ENCODE measurements around the gene COX7B. TPM values are rescaled to one million over a fixed set of nuclear protein-coding genes. Genes with fewer than 3 reads are reported as not detected.
"Not testable (repeated sequence)": the region's sequence is repeated elsewhere in the genome, so short reads cannot be mapped to it uniquely, and the experiment has no call there.

COX7B gene
- total RNA-seq, 2 experiments from 2014 or later: 295 to 320 TPM

GRCh38 chrX:77918568-77918967, 19.3 kb downstream of the COX7B start:
- no peak for DNase-seq
- peaks cover 21% of the 10 kb centered on the region for H3K4me1 Mint-ChIP-seq (ENCODE audit: low read depth)
- POLR2A ChIA-PET: interaction anchor here (0.5 to 1.0 kb wide), 2 partner anchors 35 to 189 kb away, joined by 3 to 6 read pairs; no protein-coding TSS in a partner anchor
- H3K27ac Mint-ChIP-seq: no peak overlapping the region
- peaks cover 3% of the 10 kb centered on the region for H3K36me3 Mint-ChIP-seq
- CTCF ChIA-PET: no interaction called here
- intact Hi-C loops (cut with micrococcal nuclease): no loop called here
- no peak overlapping the region for H3K4me3 Mint-ChIP-seq
- H3K9me3 Mint-ChIP-seq: no peaks in the 10 kb centered on the region
- H3K27me3 Mint-ChIP-seq: no peaks in the 10 kb centered on the region

GRCh38 chrX:77919370-77919769, 20.1 kb downstream of the COX7B start:
- H3K4me3 Mint-ChIP-seq; DNase-seq; H3K27ac Mint-ChIP-seq; H3K36me3 Mint-ChIP-seq; POLR2A ChIA-PET; H3K9me3 Mint-ChIP-seq; H3K27me3 Mint-ChIP-seq; intact Hi-C loops (cut with micrococcal nuclease): not testable (repeated sequence)
- CTCF ChIA-PET: interaction anchor here (1.4 kb wide), 1 partner anchor 106 kb away, joined by 3 read pairs; no protein-coding TSS in a partner anchor
- peaks cover 21% of the 10 kb centered on the region for H3K4me1 Mint-ChIP-seq (ENCODE audit: low read depth)

- CTCF ChIA-PET: no interaction called here
- no peak for DNase-seq
- POLR2A ChIA-PET: no interaction called here
- Mint-ChIP-seq H3K27me3 (no peaks in the 10 kb centered on the region), H3K9me3 (no peaks in the 10 kb centered on the region), H3K36me3 (peaks cover 3% of the 10 kb centered on the region), H3K27ac (no peak overlapping the region), H3K4me3 (no peak overlapping the region), H3K4me1 (ENCODE audit: low read depth) (peaks cover 13% of the 10 kb centered on the region)
- intact Hi-C loops (cut with micrococcal nuclease): no loop called here
Measured at GRCh38 chrX:77922787-77923186, 23.5 kb downstream of the COX7B start.

- intact Hi-C loops (cut with micrococcal nuclease): no loop called here
- ChIA-PET CTCF (no interaction called here), POLR2A (no interaction called here)
- Mint-ChIP-seq H3K9me3 (no peaks in the 10 kb centered on the region), H3K27ac (no peak overlapping the region), H3K36me3 (peaks cover 3% of the 10 kb centered on the region), H3K27me3 (no peaks in the 10 kb centered on the region), H3K4me1 (ENCODE audit: low read depth) (peaks cover 9% of the 10 kb centered on the region), H3K4me3 (no peak overlapping the region)
- no peak for DNase-seq
Measured at GRCh38 chrX:77924320-77924859, 25.1 kb downstream of the COX7B start.

GRCh38 chrX:77925764-77926163, 26.5 kb downstream of the COX7B start:
- Mint-ChIP-seq H3K4me3 (no peak overlapping the region), H3K27ac (no peak overlapping the region), H3K9me3 (no peaks in the 10 kb centered on the region), H3K27me3 (no peaks in the 10 kb centered on the region), H3K4me1 (ENCODE audit: low read depth) (peaks cover 9% of the 10 kb centered on the region), H3K36me3 (peaks cover 3% of the 10 kb centered on the region)
- POLR2A ChIA-PET: no interaction called here
- intact Hi-C loops (cut with micrococcal nuclease): no loop called here
- CTCF ChIA-PET: no interaction called here
- no peak for DNase-seq

GRCh38 chrX:77930581-77930980, 31.3 kb downstream of the COX7B start:
- Mint-ChIP-seq H3K27ac (no peak overlapping the region), H3K4me3 (no peak overlapping the region), H3K4me1 (ENCODE audit: low read depth) (peaks cover 2% of the 10 kb centered on the region), H3K36me3 (no peaks in the 10 kb centered on the region), H3K9me3 (no peaks in the 10 kb centered on the region), H3K27me3 (no peaks in the 10 kb centered on the region)
- CTCF ChIA-PET: no interaction called here
- POLR2A ChIA-PET: no interaction called here
- no peak for DNase-seq
- intact Hi-C loops (cut with micrococcal nuclease): no loop called here

GRCh38 chrX:77935886-77936285, 36.6 kb downstream of the COX7B start:
- ChIA-PET CTCF (no interaction called here), POLR2A (no interaction called here)
- Mint-ChIP-seq H3K9me3 (no peaks in the 10 kb centered on the region), H3K27me3 (no peaks in the 10 kb centered on the region), H3K4me3 (no peak overlapping the region), H3K27ac (no peak overlapping the region), H3K4me1 (ENCODE audit: low read depth) (no peaks in the 10 kb centered on the region), H3K36me3 (no peaks in the 10 kb centered on the region)
- DNase-seq: no peak
- intact Hi-C loops (cut with micrococcal nuclease): no loop called here

GRCh38 chrX:77936299-77936698, 37.0 kb downstream of the COX7B start:
- Mint-ChIP-seq H3K27ac (no peak overlapping the region), H3K4me3 (no peak overlapping the region), H3K4me1 (ENCODE audit: low read depth) (no peaks in the 10 kb centered on the region), H3K9me3 (no peaks in the 10 kb centered on the region), H3K36me3 (no peaks in the 10 kb centered on the region), H3K27me3 (no peaks in the 10 kb centered on the region)
- CTCF ChIA-PET: no interaction called here
- POLR2A ChIA-PET: no interaction called here
- intact Hi-C loops (cut with micrococcal nuclease): no loop called here
- DNase-seq: no peak

GRCh38 chrX:77937291-77937690, 38.0 kb downstream of the COX7B start:
- no peaks in the 10 kb centered on the region for H3K9me3 Mint-ChIP-seq
- ChIA-PET CTCF (no interaction called here), POLR2A (no interaction called here)
- H3K27me3 Mint-ChIP-seq: no peaks in the 10 kb centered on the region
- H3K4me1 Mint-ChIP-seq (ENCODE audit: low read depth): no peaks in the 10 kb centered on the region
- H3K36me3 Mint-ChIP-seq: no peaks in the 10 kb centered on the region
- intact Hi-C loops (cut with micrococcal nuclease): no loop called here
- H3K27ac Mint-ChIP-seq: no peak overlapping the region
- no peak for DNase-seq
- H3K4me3 Mint-ChIP-seq: no peak overlapping the region

GRCh38 chrX:77938083-77938680, 38.9 kb downstream of the COX7B start:
- intact Hi-C loops (cut with micrococcal nuclease): no loop called here
- no peak overlapping the region for H3K27ac Mint-ChIP-seq
- no peaks in the 10 kb centered on the region for H3K27me3 Mint-ChIP-seq
- CTCF ChIA-PET: no interaction called here
- H3K4me1 Mint-ChIP-seq (ENCODE audit: low read depth): peaks cover 2% of the 10 kb centered on the region
- H3K4me3 Mint-ChIP-seq: no peak overlapping the region
- no peaks in the 10 kb centered on the region for H3K9me3 Mint-ChIP-seq
- no peaks in the 10 kb centered on the region for H3K36me3 Mint-ChIP-seq
- POLR2A ChIA-PET: no interaction called here
- no peak for DNase-seq

GRCh38 chrX:77945031-77945430, 45.8 kb downstream of the COX7B start:
- H3K27ac Mint-ChIP-seq; DNase-seq; intact Hi-C loops (cut with micrococcal nuclease); H3K4me1 Mint-ChIP-seq (ENCODE audit: low read depth); CTCF ChIA-PET; H3K4me3 Mint-ChIP-seq; H3K36me3 Mint-ChIP-seq; POLR2A ChIA-PET; H3K9me3 Mint-ChIP-seq; H3K27me3 Mint-ChIP-seq: not testable (repeated sequence)

- Mint-ChIP-seq H3K9me3 (no peaks in the 10 kb centered on the region), H3K27me3 (no peaks in the 10 kb centered on the region), H3K27ac (no peak overlapping the region), H3K4me3 (no peak overlapping the region), H3K4me1 (ENCODE audit: low read depth) (peaks cover 3% of the 10 kb centered on the region), H3K36me3 (peaks cover 2% of the 10 kb centered on the region)
- ChIA-PET CTCF (no interaction called here), POLR2A (no interaction called here)
- no peak for DNase-seq
- intact Hi-C loops (cut with micrococcal nuclease): no loop called here
Measured at GRCh38 chrX:77945910-77946545, 46.8 kb downstream of the COX7B start.

GRCh38 chrX:77946571-77946970, 47.3 kb downstream of the COX7B start:
- no peaks in the 10 kb centered on the region for H3K9me3 Mint-ChIP-seq
- ChIA-PET POLR2A (no interaction called here), CTCF (no interaction called here)
- intact Hi-C loops (cut with micrococcal nuclease): no loop called here
- H3K4me1 Mint-ChIP-seq (ENCODE audit: low read depth): peaks cover 3% of the 10 kb centered on the region
- no peak overlapping the region for H3K27ac Mint-ChIP-seq
- DNase-seq: no peak
- H3K27me3 Mint-ChIP-seq: no peaks in the 10 kb centered on the region
- peaks cover 2% of the 10 kb centered on the region for H3K36me3 Mint-ChIP-seq
- no peak overlapping the region for H3K4me3 Mint-ChIP-seq

Data from activated CD4-positive, alpha-beta memory T cell treated with anti-CD3 and anti-CD28 coated beads for 36 hours (primary cell).